ENCODE data around the gene CCL13.

The CCL13 gene

GRCh38 chr17:34386697-34387550, 30.6 kb downstream of the CCL13 start:
- DNase-seq = no peak

DNA sequence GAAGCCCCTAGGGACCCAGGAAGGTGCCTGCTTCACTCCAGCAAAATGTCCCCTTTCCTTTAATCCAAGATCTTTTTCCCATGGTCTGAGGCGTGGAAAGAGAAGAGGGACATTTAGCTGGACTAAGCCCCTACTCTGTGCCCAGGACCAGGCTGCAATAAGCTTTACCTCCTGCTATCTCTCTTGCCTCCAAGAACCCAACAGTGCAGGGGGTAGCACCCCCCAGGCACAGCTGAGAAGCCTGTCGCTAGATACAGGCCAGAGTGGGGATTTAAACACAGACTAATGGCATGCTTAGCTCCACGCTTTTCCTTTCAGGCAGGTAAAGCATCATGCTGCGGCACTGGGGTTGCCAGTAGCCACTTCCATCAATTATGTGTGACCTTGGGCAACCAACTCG, 31.3 kb downstream of the CCL13 start:
- DNase-seq = no peak

DNA sequence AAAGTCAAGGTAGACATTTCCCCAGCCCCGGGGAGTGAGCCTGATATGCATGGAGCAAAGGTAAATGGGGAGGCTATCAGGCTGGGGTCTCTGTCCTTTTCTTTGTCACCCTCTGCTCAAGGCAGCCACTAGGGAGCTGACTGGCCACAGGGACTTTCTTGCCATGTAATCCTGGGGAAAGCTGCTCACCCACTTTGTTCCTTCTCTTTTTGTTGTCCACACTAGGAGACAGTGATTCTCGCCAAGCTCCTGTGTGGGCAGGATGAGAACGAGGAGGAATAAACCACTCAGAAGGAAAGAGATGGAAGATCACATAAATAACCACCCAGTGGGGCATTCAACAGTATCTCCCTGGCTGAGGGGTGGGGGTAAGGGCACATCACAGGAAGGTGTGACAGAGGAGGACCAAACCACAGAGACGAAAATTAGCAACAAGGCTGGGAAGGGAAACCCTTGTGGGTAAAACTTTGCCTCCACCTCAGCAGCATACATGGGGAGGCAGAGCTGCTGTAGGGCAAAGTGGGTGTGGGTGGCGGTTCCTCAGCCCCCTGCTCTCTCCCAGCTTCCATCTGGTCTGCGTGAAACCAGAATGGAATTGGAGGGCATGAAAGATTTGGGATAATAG, 33.0 kb downstream of the CCL13 start:
- no peak for DNase-seq

DNA sequence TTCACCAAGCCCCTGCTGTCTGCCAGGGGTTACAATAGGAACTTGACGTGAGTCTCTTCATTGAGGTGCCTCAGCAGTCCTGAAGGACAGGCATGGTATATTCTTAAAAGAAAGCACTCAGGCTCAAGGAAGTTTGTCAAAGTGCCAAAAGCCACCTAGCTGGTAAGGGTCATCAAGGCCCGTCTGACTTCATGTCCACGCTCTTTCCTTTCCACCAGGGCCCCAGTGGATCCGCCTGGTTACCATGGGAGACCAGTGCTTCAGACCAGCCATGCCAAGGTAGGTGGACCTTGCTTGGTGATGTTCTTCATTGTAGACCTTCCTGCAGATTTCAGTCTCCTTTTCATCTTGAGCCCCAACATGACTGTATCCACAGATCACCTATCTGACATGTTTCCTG, 34.4 kb downstream of the CCL13 start:
- no peak for DNase-seq

GRCh38 chr17:34391241-34391640, 35.0 kb downstream of the CCL13 start:
- no peak for DNase-seq

DNA sequence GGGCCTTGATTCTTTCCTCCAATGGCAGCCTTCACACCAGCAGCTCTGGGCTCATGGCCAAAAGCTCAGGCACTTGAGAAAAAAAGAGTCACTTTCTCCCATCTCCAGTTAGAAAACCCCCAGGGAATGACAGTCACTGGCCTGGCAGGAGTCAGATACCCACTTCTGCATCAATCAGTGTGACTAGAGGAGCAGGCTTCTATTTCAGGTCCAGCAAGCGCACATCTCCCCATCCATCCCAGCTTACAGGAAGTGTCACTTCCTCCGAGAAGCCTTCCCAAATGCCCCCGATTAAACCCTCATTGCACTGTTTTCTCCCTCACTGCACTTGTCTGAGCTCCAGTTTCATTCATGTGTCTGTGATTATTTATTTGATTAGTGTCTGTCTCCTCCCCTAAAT, 37.1 kb downstream of the CCL13 start:
- DNase-seq = peak; percentile 43

DNA sequence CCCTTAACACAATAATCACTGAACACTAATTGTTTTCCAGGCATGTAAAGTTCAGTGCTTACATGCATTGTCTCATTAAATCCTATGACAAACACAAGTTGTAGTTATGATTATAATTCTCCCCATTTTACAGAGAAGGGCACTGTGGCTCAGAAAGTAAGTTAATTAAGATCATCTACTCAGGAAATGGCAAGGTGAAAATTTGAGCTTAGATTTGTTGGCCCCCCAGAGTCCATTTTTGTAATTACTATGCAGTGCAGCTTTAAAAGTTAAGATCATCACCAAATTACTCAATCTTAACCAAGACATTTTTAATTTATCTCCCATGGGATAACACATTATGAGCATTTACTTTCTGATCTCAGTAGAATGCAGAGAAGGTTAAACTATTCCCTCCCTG, 41.0 kb downstream of the CCL13 start:
- DNase-seq = no peak

GRCh38 chr17:34398990-34399389, 42.7 kb downstream of the CCL13 start:
- DNase-seq = no peak

- no peak for DNase-seq
Observed at GRCh38 chr17:34399725-34400124, 43.4 kb downstream of the CCL13 start.

GRCh38 chr17:34400301-34400931, 44.1 kb downstream of the CCL13 start:
- DNase-seq = no peak

GRCh38 chr17:34401165-34401564, 44.9 kb downstream of the CCL13 start:
- DNase-seq = no peak

DNA sequence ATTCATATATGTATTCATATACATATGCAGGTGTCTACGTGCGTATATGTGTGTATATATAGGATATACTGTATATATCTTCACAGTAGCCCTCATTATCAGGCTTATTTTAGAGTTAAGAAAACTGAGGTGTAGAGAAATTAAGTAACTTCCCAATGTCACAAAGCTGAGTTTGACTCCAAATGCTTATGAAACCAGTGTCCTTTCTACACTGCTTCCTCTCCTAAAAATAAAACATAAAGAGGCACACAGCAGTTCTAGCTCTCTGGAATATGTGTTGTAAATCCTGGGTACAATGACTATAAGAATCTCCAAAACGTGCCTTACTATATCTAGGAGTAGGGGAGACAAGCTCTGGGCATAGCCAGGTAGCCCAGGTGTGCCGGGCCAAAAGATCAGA, 46.7 kb downstream of the CCL13 start:
- DNase-seq = no peak

DNA sequence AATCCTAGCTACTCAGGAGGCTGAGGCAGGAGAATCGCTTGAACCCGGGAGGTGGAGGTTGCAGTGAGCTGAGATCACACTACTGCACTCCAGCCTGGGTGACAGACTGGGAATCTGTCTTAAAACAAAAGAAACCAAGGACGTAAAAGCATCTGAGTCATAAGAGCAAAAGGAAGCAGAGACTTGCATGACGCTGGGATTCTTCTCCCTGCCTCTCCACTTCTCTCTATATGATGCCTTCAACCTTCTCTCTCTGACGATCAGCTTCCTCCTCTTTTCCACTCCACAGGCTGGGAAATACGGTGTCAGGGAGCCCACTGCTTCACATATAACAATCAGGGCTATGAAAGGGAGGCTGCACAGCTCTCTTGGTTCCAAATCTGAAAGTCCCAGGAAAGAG, 49.9 kb downstream of the CCL13 start:
- DNase-seq = no peak
